Measurements from ENCODE around the gene USP10. TPM values are rescaled to one million over a fixed set of nuclear protein-coding genes. Genes with fewer than 3 reads are reported as not detected.
"Not testable (repeated sequence)": the region's sequence is repeated elsewhere in the genome, so short reads cannot be mapped to it uniquely, and the experiment has no call there.

The USP10 gene
- total and polyA plus RNA-seq, 9 donors, result 30.6 to 73.4 (median 57.3) TPM

DNA sequence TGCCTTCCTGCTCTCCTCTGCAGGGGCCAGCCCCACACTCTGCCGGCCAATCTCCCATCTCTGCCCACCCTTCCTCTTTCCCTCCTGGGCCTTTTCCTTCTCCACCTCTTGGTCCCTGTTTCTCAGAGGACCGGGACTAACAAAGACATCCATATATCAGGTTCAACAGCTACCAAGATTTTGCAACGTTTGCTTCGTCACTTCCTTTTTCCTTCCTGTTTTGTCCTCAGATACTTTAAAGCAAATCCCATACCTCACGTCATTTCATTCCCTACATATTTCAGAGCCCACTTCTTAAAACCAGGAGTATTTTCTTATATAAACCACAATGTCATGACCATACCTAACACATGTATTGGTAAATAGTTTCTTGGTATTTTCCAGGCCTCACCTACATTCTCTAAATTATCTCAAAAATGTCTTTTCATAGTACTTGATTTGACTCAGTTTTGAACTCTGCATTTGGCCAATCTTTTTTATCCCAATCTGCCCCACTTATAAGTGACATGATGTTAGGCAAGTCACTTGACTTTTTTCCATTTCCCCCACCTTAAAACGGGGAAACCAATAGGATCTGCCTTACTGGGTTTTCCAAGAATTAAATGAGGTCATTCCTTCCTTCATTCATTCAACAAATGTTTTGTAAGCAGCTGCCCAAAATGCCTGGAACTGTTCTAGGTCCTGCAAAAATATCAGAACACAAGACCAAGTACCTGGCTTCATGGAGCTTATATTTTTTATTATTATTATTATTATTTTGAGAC is 7.2 kb upstream of the USP10 start:
- no peak overlapping the region for H3K4me3 ChIP-seq (ENCODE audit: low read length)
- no peaks in the 10 kb centered on the region for H3K36me3 ChIP-seq (ENCODE audit: control insufficient read depth, insufficient read depth, low read length)
- 74% methylated on average over 4 of the region's 6 CpGs for WGBS (ENCODE audit: insufficient coverage)
- no peaks in the 10 kb centered on the region for H3K9me3 ChIP-seq (replicated peaks; ENCODE audit: control insufficient read depth, low read depth, low read length)
- H3K4me1 ChIP-seq (ENCODE audit: control insufficient read depth, insufficient read depth, low read length), result no peaks in the 10 kb centered on the region
- no peaks in the 10 kb centered on the region for H3K27me3 ChIP-seq (ENCODE audit: control insufficient read depth, insufficient read depth, low read length)
- DNase-seq, result peak; percentile 18
- no peak overlapping the region for H3K27ac ChIP-seq (ENCODE audit: low read length)

GRCh38 chr16:84693869-84694268 is 5.9 kb upstream of the USP10 start:
- H3K4me1 ChIP-seq (ENCODE audit: control insufficient read depth, insufficient read depth, low read length); H3K27me3 ChIP-seq (ENCODE audit: control insufficient read depth, insufficient read depth, low read length); H3K36me3 ChIP-seq (ENCODE audit: control insufficient read depth, insufficient read depth, low read length); DNase-seq; H3K27ac ChIP-seq (ENCODE audit: low read length); H3K9me3 ChIP-seq (replicated peaks; ENCODE audit: control insufficient read depth, low read depth, low read length); H3K4me3 ChIP-seq (ENCODE audit: low read length): not testable (repeated sequence)
- WGBS (ENCODE audit: insufficient coverage), result no CpG with 5 or more reads among the region's 10 CpGs

DNA sequence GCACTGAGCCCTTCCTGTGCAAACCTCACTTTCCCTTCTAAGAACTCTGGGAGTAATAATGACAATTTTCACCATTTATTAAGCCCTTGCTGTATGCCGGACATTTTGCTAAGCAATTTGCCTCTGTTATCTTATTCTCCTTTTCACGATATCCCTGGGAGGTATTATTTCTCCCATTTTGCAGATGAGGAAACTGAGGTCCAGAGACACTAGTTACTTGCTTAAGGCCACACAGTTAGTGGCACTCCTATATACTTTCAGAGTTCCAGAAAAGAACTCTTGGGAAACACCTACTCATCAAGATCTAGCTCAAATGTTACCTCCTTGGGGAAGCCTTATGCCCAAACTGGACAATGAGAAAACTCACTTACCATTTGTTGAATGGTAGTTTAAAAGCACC is 4.8 kb upstream of the USP10 start:
- no peak for DNase-seq
- no CpG with 5 or more reads among the region's 2 CpGs for WGBS (ENCODE audit: insufficient coverage)
- peaks cover 5% of the 10 kb centered on the region for H3K4me1 ChIP-seq (ENCODE audit: control insufficient read depth, insufficient read depth, low read length)

GRCh38 chr16:84699147-84699711 is 571 bp upstream of the USP10 start:
- 12% methylated on average over 22 of the region's 29 CpGs for WGBS (ENCODE audit: insufficient coverage)
- H3K4me1 ChIP-seq (ENCODE audit: control insufficient read depth, insufficient read depth, low read length), result peaks cover 5% of the 10 kb centered on the region
- H3K9me3 ChIP-seq (replicated peaks; ENCODE audit: control insufficient read depth, low read depth, low read length), result no peaks in the 10 kb centered on the region
- H3K27me3 ChIP-seq (ENCODE audit: control insufficient read depth, insufficient read depth, low read length), result no peaks in the 10 kb centered on the region
- no peak overlapping the region for H3K27ac ChIP-seq (ENCODE audit: low read length)
- DNase-seq, result peak; percentile 17
- H3K36me3 ChIP-seq (ENCODE audit: control insufficient read depth, insufficient read depth, low read length), result no peaks in the 10 kb centered on the region
- peak overlapping the region; percentile 61 for H3K4me3 ChIP-seq (ENCODE audit: low read length)

More for the DNA sequence above, 4.8 kb upstream of the USP10 start:
- H3K27ac ChIP-seq (ENCODE audit: low read length), result no peak overlapping the region
- no peak overlapping the region for H3K4me3 ChIP-seq (ENCODE audit: low read length)
- H3K36me3 ChIP-seq (ENCODE audit: control insufficient read depth, insufficient read depth, low read length), result no peaks in the 10 kb centered on the region
- H3K9me3 ChIP-seq (replicated peaks; ENCODE audit: control insufficient read depth, low read depth, low read length), result no peaks in the 10 kb centered on the region
- no peaks in the 10 kb centered on the region for H3K27me3 ChIP-seq (ENCODE audit: control insufficient read depth, insufficient read depth, low read length)

- DNase-seq, result peak; percentile 52
- Histone ChIP-seq H3K9me3 (replicated peaks; ENCODE audit: control insufficient read depth, low read depth, low read length) (no peaks in the 10 kb centered on the region), H3K4me1 (ENCODE audit: control insufficient read depth, insufficient read depth, low read length) (peaks cover 5% of the 10 kb centered on the region), H3K4me3 (ENCODE audit: low read length) (peak overlapping the region; percentile 80), H3K36me3 (ENCODE audit: control insufficient read depth, insufficient read depth, low read length) (no peaks in the 10 kb centered on the region), H3K27me3 (ENCODE audit: control insufficient read depth, insufficient read depth, low read length) (no peaks in the 10 kb centered on the region), H3K27ac (ENCODE audit: low read length) (peak overlapping the region; percentile 62)
- WGBS (ENCODE audit: insufficient coverage), result 4% methylated on average over 15 of the region's 28 CpGs
Observed at GRCh38 chr16:84700446-84701300, 873 bp downstream of the USP10 start.

- Histone ChIP-seq H3K27ac (ENCODE audit: low read length) (no peak overlapping the region), H3K27me3 (ENCODE audit: control insufficient read depth, insufficient read depth, low read length) (no peaks in the 10 kb centered on the region), H3K4me3 (ENCODE audit: low read length) (no peak overlapping the region), H3K9me3 (replicated peaks; ENCODE audit: control insufficient read depth, low read depth, low read length) (no peaks in the 10 kb centered on the region), H3K4me1 (ENCODE audit: control insufficient read depth, insufficient read depth, low read length) (peaks cover 5% of the 10 kb centered on the region), H3K36me3 (ENCODE audit: control insufficient read depth, insufficient read depth, low read length) (no peaks in the 10 kb centered on the region)
- DNase-seq, result no peak
- whole genome bisulfite sequencing (ENCODE audit: insufficient coverage), result no CpG with 5 or more reads among the region's 10 CpGs
Observed at GRCh38 chr16:84703681-84704080, 3.9 kb downstream of the USP10 start.

- H3K27ac ChIP-seq (ENCODE audit: low read length), result no peak overlapping the region
- DNase-seq, result no peak
- H3K36me3 ChIP-seq (ENCODE audit: control insufficient read depth, insufficient read depth, low read length), result no peaks in the 10 kb centered on the region
- peaks cover 2% of the 10 kb centered on the region for H3K4me1 ChIP-seq (ENCODE audit: control insufficient read depth, insufficient read depth, low read length)
- no peak overlapping the region for H3K4me3 ChIP-seq (ENCODE audit: low read length)
- no CpG with 5 or more reads among the region's 2 CpGs for WGBS (ENCODE audit: insufficient coverage)
- no peaks in the 10 kb centered on the region for H3K27me3 ChIP-seq (ENCODE audit: control insufficient read depth, insufficient read depth, low read length)
- H3K9me3 ChIP-seq (replicated peaks; ENCODE audit: control insufficient read depth, low read depth, low read length), result no peaks in the 10 kb centered on the region
Observed at GRCh38 chr16:84704253-84704652, 4.5 kb downstream of the USP10 start.

DNA sequence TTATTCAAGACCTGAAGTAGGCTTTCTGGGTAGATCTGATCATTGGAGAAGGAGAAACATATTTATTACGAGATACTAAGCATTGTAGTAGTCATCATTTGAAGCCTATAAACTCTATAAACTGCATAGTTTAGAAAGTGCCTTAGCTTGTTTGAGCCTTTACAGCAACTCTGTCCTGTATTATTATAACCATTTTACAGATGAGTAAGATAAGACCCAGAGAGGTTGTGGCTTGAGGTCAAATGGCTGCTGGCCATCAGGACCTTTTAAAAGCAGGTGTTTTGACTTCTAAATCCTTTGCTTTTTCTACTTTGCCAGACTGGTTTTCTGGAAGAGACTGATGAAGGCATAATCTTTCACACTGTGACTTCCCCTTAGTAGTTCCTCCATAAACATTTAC is 7.1 kb downstream of the USP10 start:
- WGBS (ENCODE audit: insufficient coverage), result no CpG with 5 or more reads among the region's 1 CpG
- no peaks in the 10 kb centered on the region for H3K9me3 ChIP-seq (replicated peaks; ENCODE audit: control insufficient read depth, low read depth, low read length)
- H3K4me3 ChIP-seq (ENCODE audit: low read length), result no peak overlapping the region
- no peaks in the 10 kb centered on the region for H3K4me1 ChIP-seq (ENCODE audit: control insufficient read depth, insufficient read depth, low read length)
- no peak overlapping the region for H3K27ac ChIP-seq (ENCODE audit: low read length)
- no peak for DNase-seq
- no peaks in the 10 kb centered on the region for H3K27me3 ChIP-seq (ENCODE audit: control insufficient read depth, insufficient read depth, low read length)
- H3K36me3 ChIP-seq (ENCODE audit: control insufficient read depth, insufficient read depth, low read length), result no peaks in the 10 kb centered on the region

DNA sequence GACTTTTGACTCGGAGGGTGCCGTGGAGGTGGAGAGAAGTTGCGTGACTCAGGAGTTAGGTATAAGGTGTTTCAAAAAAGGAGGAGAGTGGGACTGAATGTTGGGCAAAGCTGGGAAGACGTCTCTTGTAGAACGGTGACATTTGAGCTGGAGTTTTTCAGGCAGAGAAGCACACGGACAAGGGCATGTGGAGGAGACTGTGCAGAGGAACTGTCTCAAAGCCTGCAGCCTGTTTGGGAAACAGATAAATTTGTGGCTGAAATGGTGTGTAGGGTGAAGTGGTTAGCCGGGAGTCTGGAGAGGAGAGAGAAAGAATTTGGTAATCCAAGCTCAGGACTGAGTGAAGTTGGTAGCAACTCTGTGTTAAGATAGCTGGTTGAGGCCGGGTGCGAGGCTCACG is 9.8 kb downstream of the USP10 start:
- no peak overlapping the region for H3K27ac ChIP-seq (ENCODE audit: low read length)
- WGBS (ENCODE audit: insufficient coverage), result 80% methylated on average over 7 of the region's 10 CpGs

GRCh38 chr16:84710686-84711085 is 10.9 kb downstream of the USP10 start:
- Histone ChIP-seq H3K27ac (ENCODE audit: low read length) (no peak overlapping the region), H3K27me3 (ENCODE audit: control insufficient read depth, insufficient read depth, low read length) (no peaks in the 10 kb centered on the region), H3K4me3 (ENCODE audit: low read length) (no peak overlapping the region), H3K36me3 (ENCODE audit: control insufficient read depth, insufficient read depth, low read length) (no peaks in the 10 kb centered on the region), H3K9me3 (replicated peaks; ENCODE audit: control insufficient read depth, low read depth, low read length) (no peaks in the 10 kb centered on the region), H3K4me1 (ENCODE audit: control insufficient read depth, insufficient read depth, low read length) (peaks cover 11% of the 10 kb centered on the region)
- no peak for DNase-seq
- 80% methylated on average over 4 of the region's 11 CpGs for WGBS (ENCODE audit: insufficient coverage)

More for the DNA sequence above, 9.8 kb downstream of the USP10 start:
- Histone ChIP-seq H3K27me3 (ENCODE audit: control insufficient read depth, insufficient read depth, low read length) (no peaks in the 10 kb centered on the region), H3K9me3 (replicated peaks; ENCODE audit: control insufficient read depth, low read depth, low read length) (no peaks in the 10 kb centered on the region), H3K4me3 (ENCODE audit: low read length) (no peak overlapping the region), H3K4me1 (ENCODE audit: control insufficient read depth, insufficient read depth, low read length) (peaks cover 11% of the 10 kb centered on the region), H3K36me3 (ENCODE audit: control insufficient read depth, insufficient read depth, low read length) (no peaks in the 10 kb centered on the region)
- DNase-seq, result no peak

Measured in muscle of leg (tissue), 11 donors.